Measurements from ENCODE around the gene GCN1.

DNA sequence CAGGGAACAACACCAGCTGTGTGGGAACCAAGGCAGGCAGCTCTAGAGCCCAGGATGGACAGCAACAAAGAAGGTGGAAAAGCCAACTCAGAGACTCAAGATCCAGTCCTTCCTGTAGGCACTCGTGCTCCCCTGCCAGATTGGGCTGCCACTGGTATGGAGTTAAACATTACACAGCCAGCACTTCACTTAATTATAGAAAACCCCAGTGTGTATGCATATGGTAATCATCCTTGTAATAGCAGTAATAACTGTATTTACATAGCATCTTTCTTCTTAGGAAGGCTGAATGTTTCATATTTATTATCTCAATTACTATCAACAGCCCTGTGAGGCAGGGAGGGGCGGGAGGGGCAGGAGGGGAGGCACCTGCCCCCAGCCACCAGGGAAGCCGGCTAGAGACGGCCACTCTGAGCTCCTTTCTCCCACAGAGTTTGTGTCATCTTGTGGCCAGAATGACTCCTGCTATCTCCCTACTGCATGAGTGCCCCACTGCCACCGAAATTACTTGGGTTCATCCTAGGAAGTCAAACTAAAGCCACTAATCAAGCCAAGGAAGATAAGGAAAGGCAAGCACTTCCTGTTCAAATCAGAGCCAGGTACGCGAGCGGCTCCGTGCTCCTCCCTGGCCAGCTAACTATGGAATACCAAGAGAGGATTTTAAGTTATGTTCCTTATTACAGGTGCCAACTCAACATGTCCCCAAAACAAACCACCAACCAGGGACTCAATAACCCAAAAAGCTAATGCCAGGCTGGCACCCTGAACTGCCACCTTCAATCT, 62.3 kb downstream of the GCN1 start:
- TF ChIP-seq, protein P1, sequence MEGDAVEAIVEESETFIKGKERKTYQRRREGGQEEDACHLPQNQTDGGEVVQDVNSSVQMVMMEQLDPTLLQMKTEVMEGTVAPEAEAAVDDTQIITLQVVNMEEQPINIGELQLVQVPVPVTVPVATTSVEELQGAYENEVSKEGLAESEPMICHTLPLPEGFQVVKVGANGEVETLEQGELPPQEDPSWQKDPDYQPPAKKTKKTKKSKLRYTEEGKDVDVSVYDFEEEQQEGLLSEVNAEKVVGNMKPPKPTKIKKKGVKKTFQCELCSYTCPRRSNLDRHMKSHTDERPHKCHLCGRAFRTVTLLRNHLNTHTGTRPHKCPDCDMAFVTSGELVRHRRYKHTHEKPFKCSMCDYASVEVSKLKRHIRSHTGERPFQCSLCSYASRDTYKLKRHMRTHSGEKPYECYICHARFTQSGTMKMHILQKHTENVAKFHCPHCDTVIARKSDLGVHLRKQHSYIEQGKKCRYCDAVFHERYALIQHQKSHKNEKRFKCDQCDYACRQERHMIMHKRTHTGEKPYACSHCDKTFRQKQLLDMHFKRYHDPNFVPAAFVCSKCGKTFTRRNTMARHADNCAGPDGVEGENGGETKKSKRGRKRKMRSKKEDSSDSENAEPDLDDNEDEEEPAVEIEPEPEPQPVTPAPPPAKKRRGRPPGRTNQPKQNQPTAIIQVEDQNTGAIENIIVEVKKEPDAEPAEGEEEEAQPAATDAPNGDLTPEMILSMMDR (conservative IDR thresholded peaks at IDR 0.05; ENCODE audit: low read length), result no peak
- TF ChIP-seq EZH2phosphoT487 (IDR thresholded peaks at IDR 0.05; ENCODE audit: borderline replicate concordance), result no peak

Data from Loucy (cell line).